Measurements from ENCODE around the gene PARP15.
"Not testable (repeated sequence)": the region's sequence is repeated elsewhere in the genome, so short reads cannot be mapped to it uniquely, and the experiment has no call there.

PARP15 gene

GRCh38 chr3:122674339-122674738 is 96.9 kb downstream of the PARP15 start:
- no peak for DNase-seq

- no peak for DNase-seq
Measured at GRCh38 chr3:122676759-122677158, 99.3 kb downstream of the PARP15 start.

- DNase-seq, result no peak
Measured at GRCh38 chr3:122677216-122677615, 99.8 kb downstream of the PARP15 start.

GRCh38 chr3:122678506-122678905 is 101.1 kb downstream of the PARP15 start:
- DNase-seq, result no peak

- peak; percentile 85 for DNase-seq
Measured at GRCh38 chr3:122679085-122679881, 101.8 kb downstream of the PARP15 start.

GRCh38 chr3:122679882-122680474 is 102.5 kb downstream of the PARP15 start:
- DNase-seq, result no peak

GRCh38 chr3:122680475-122681283 is 103.2 kb downstream of the PARP15 start, which contains the start of gene PARP14:
Gene PARP14, plus strand, starts transcription at chr3:122680839. Its CDS starts 45 bp downstream, at chr3:122680884.
- peak; percentile 85 for DNase-seq

- DNase-seq, result no peak
Measured at GRCh38 chr3:122681284-122681973, 104.0 kb downstream of the PARP15 start.

GRCh38 chr3:122681974-122682409 is 104.5 kb downstream of the PARP15 start:
- no peak for DNase-seq

- not testable (repeated sequence) for DNase-seq
Measured at GRCh38 chr3:122682778-122683411, 105.4 kb downstream of the PARP15 start.

- DNase-seq, result no peak
Measured at GRCh38 chr3:122687298-122687697, 109.8 kb downstream of the PARP15 start.

Measured in right forelimb (tissue), 1 donor.